Heart right ventricle (tissue), 16 donors: ENCODE results near the gene PTAFR. TPM values are rescaled to one million over a fixed set of nuclear protein-coding genes. Genes with fewer than 3 reads are reported as not detected.

Experiments used
- ATAC-seq, 8 donors: fragments of 200-7000 bp; cut with Tn5 transposase; one replicate each; pipeline ENCODE4 v1.9.1; 2020; ENCODE audit warnings: mild to moderate bottlenecking in 8 of 8, moderate library complexity in 8 of 8, moderate number of reproducible peaks in 1 of 8
- DNase-seq, 2 donors: peaks; one replicate each; pipeline ENCODE4 v3.0.0-alpha.2; 2020
- H3K27ac ChIP-seq, 10 donors: fragments of 200-600 bp; sonication (generic) in 2 of 10; one replicate each; pipeline versions ENCODE4 v1.5.0 to v1.8.0; 2020 to 2022; ENCODE audit warnings: mild to moderate bottlenecking in 3 of 10
- H3K27me3 ChIP-seq, 7 donors: fragments of 200-600 bp; one replicate each; pipeline ENCODE4 v1.8.0; 2021 to 2022; ENCODE audit warnings: mild to moderate bottlenecking in 2 of 7
- H3K36me3 ChIP-seq, 9 donors: fragments of 200-600 bp; sonication (generic) in 1 of 9; one replicate each; pipeline versions ENCODE4 v1.5.0 to v1.8.0; 2020 to 2022; ENCODE audit warnings: mild to moderate bottlenecking in 2 of 9
- H3K4me1 ChIP-seq, 9 donors: fragments of 200-600 bp; sonication (generic) in 1 of 9; one replicate each; pipeline versions ENCODE4 v1.5.0 to v1.8.0; 2020 to 2022; ENCODE audit warnings: mild to moderate bottlenecking in 4 of 9
- H3K4me3 ChIP-seq, 10 donors: fragments of 200-600 bp; sonication (generic) in 2 of 10; one replicate each; pipeline versions ENCODE4 v1.5.0 to v1.8.0; 2020 to 2022; ENCODE audit warnings: mild to moderate bottlenecking in 7 of 10, moderate library complexity in 2 of 10
- H3K9me3 ChIP-seq, 11 donors: fragments of 200-600 bp in 10 of 11; sonication (generic) in 2 of 11; one replicate each; pipeline versions ENCODE4 v1.5.0 to v1.8.0; 2013 to 2022; ENCODE audit warnings: mild to moderate bottlenecking in 2 of 11, control low read depth in 1 of 11, moderate library complexity in 1 of 11
- WGBS, 2 donors: extraction: QIAGEN DNeasy Blood & Tissue Kit; methylation state at CpG; one replicate each; pipeline ENCODE4 v1.1.7; 2013; ENCODE audit warnings: inconsistent platforms in 1 of 2; 5-methylcytosine and 5-hydroxymethylcytosine counted together
- intact Hi-C, 10 donors: fragments of 100-400 bp; cut with DNase I; formaldehyde crosslinking; loops; one replicate each; pipeline versions ENCODE4 v1.11.1 to v1.14.2; 2022
- polyA plus RNA-seq, 2 donors: library from polyadenylated mRNA; stranded (reverse); fragments of 200-250 nt; gene quantifications; one replicate each; pipeline ENCODE4 v1.2.3, GENCODE V29; 2013
- total RNA-seq, 10 donors: library from RNA; stranded (reverse); fragmentation: NEBNext Ultra II Directional in 3 of 10; extraction: Animal tissue kit (Norgen Biotek cat#: 25700) in 3 of 10; gene quantifications; one replicate each; pipeline versions ENCODE4 v1.2.1 to v1.2.4, GENCODE V29; 2021 to 2023
- TF ChIP-seq, protein P1 (sequence below), 9 donors: fragments of 200-600 bp; sonication (generic) in 2 of 9; IDR thresholded peaks; one replicate each; pipeline versions ENCODE4 v1.5.0 to v1.8.0; 2021 to 2022; ENCODE audit warnings: antibody characterized with exemption in 9 of 9, mild to moderate bottlenecking in 5 of 9, moderate library complexity in 1 of 9
- donor health status: Arrhythmogenic right ventricular cardiomyopathy.
- donor health status: ischemic (EF 13 %, LVEDD 7.1; RV severe dilation, severe dysfunction).
- donor health status: healthy with polysubstance abuse.
- donor health status: DM: no; HTN: yes; CAD: no.
- donor health status: DM: no; HTN: no; CAD: no.
- donor health status: ischemic (EF 25% LVEDD 6.9; RV normal size, moderate dysfunction).
- donor health status: ischemic (EF 25% LVEDD 5.7; RV mildly dilated, moderate dysfunction).
- donor health status: healthy.
- donor health status: DM: yes; HTN: yes; CAD: no.
- donor health status: Ischemic cardiomyopathy.
- donor health status: ischemic (EF 35%, LVEDD 5.7; RV mildly dilated, moderate dysfunction).
- donor health status: nonischemic (EF 11% LVEDD 7.7; RV severe dilation, severe dysfunction).
- donor health status: DM: yes; HTN: yes; CAD: no.
- donor health status: PGD.
- donor health status: ischemic (EF 29% LVEDD 5.4; RV normal size, mild dysfunction).
- donor health status: nonischemic (EF 23%, LVEDD 6.1; RV moderate dilation, normal function).

The PTAFR gene
- total and polyA plus RNA-seq, 12 donors = 0.73 to 13.4 (median 1.4) TPM

DNA sequence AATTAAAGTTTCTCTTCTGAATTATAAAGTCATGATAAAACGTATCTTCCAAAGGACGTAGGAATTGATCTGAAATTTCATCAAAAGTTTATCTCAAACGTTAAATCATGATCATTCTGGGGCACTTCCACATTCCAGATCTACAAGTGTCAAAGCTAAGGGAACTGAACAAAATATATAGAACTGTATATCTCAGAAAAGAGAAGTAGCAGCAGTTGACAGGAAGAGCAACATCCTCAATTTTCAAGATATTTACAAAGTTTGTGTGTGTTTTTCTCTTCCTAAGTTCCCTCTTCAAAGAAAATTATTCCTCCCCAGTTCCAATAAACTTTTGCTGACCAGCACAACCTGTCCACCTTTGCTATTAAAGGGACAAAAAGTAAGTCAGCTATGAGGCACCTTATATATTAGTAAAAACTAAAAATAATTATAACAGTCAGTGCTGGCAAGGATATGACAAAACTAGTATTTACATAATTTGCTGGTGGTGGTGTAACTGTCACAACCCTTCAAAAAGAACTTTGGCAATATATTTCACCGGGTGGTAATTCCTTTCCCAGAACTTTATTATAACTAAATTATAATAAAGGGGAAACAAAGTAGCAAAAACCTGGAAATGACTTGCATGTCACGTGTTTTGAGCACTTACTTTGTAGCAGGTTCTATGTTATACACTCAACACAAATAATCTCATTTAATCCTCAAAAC lies 49.6 kb downstream of the PTAFR start:
- ATAC-seq = peak in 3 of 8 donors; percentile 23 to 50 (median 41)
- TF ChIP-seq, protein P1, sequence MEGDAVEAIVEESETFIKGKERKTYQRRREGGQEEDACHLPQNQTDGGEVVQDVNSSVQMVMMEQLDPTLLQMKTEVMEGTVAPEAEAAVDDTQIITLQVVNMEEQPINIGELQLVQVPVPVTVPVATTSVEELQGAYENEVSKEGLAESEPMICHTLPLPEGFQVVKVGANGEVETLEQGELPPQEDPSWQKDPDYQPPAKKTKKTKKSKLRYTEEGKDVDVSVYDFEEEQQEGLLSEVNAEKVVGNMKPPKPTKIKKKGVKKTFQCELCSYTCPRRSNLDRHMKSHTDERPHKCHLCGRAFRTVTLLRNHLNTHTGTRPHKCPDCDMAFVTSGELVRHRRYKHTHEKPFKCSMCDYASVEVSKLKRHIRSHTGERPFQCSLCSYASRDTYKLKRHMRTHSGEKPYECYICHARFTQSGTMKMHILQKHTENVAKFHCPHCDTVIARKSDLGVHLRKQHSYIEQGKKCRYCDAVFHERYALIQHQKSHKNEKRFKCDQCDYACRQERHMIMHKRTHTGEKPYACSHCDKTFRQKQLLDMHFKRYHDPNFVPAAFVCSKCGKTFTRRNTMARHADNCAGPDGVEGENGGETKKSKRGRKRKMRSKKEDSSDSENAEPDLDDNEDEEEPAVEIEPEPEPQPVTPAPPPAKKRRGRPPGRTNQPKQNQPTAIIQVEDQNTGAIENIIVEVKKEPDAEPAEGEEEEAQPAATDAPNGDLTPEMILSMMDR (IDR thresholded peaks at IDR 0.05) = no peak
- DNase-seq = no peak
- WGBS, 2 donors = 72 to 77% methylated on average over 5 of the region's 5 CpGs
- no peaks in the 10 kb centered on the region for H3K27me3 ChIP-seq
- intact Hi-C loops = no loop called here
- no peaks in the 10 kb centered on the region for H3K9me3 ChIP-seq
- H3K36me3 ChIP-seq = no peaks in the 10 kb centered on the region
- peaks cover 0 to 57% (median 0%) of the 10 kb centered on the region in 9 donors for H3K4me1 ChIP-seq
- H3K27ac ChIP-seq = peak overlapping the region in 5 of 10 donors; percentile 16 to 90 (median 47)
- H3K4me3 ChIP-seq = peak overlapping the region in 2 of 10 donors; percentile 11 to 40

DNA sequence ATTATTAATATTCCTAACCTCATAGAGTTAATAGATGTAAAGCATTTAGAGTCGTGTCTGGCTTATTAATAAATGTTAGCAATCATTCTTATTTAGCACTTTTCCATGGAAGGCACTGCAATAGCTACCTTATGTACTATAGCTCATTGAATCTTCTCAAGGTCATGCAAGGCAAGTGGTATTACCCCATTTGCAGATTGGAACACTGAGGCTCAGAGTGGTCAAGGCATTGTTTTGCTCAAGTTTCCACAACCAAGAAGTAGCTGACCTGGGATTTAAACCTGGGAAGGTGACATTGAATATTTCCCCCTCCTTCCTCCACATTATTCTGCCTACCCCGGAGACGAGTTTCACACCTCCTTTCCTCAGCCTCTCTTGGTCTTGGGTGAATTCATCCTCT lies 50.3 kb downstream of the PTAFR start:
- Histone ChIP-seq H3K36me3 (no peaks in the 10 kb centered on the region), H3K27me3 (no peaks in the 10 kb centered on the region), H3K27ac (peak overlapping the region in 4 of 10 donors; percentile 31 to 90 (median 54)), H3K4me1 (peaks cover 0 to 56% (median 0%) of the 10 kb centered on the region in 9 donors), H3K4me3 (peak overlapping the region in 3 of 10 donors; percentile 3 to 40 (median 11)), H3K9me3 (no peaks in the 10 kb centered on the region)
- no peak for DNase-seq
- no peak for ATAC-seq
- TF ChIP-seq, protein P1 (IDR thresholded peaks at IDR 0.05) = no peak
- WGBS, 2 donors = 67 to 78% methylated on average over 3 of the region's 3 CpGs
- intact Hi-C loops = no loop called here

DNA sequence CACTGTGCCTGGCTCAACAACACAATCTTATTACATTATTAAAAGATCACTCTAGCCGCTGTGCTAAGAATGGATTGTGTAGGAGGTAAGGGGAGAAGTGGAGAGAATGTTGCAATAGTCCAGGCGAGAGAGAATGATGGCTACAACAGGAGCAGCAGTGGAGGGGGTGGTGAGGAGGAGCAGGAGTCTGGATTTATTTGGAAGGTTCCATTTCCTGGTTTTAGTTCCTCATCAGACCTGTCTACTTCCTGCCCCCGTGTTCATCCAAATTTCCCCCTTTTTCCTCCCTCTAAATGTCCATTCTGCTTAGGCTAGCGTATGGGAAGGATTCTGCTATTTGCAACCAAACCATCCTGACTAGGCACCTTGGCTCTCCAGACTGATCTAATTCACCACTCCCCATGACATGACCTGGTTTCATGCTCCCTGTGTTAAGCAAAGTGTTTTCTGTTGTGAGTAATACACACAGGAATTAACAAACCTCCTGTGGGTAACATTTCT lies 53.0 kb downstream of the PTAFR start:
- 45 to 60% methylated on average over 4 of the region's 4 CpGs for WGBS, 2 donors
- TF ChIP-seq, protein P1 (IDR thresholded peaks at IDR 0.05) = no peak
- DNase-seq (no peak), ATAC-seq (no peak)
- no peaks in the 10 kb centered on the region for H3K9me3 ChIP-seq
- peak overlapping the region in 2 of 10 donors; percentile 17 to 78 for H3K27ac ChIP-seq
- no peaks in the 10 kb centered on the region for H3K36me3 ChIP-seq
- H3K4me3 ChIP-seq = no peak overlapping the region
- peaks cover 0 to 47% (median 0%) of the 10 kb centered on the region in 9 donors for H3K4me1 ChIP-seq
- intact Hi-C loops = no loop called here
- no peaks in the 10 kb centered on the region for H3K27me3 ChIP-seq

DNA sequence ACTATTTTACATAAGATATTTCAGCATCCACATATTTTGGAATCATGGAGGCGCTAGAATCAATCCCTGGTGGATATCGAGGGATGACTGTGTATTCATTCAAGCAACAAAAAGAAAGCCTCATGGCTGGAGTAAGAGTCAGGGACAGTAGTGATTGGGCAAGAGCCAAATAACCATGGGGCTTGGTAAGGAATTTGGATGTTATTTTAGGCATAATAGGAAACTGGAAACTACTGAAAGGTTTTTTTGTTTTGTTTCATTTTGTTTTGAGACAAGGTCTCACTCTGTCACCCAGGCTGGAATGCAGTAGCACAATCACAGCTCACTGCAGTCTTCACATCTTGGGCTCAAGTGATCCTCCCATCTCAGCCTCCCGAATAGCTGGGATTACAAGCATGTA lies 54.3 kb downstream of the PTAFR start:
- intact Hi-C loops = no loop called here
- H3K27ac ChIP-seq = peak overlapping the region in 1 of 10 donors; percentile 78
- TF ChIP-seq, protein P1 (IDR thresholded peaks at IDR 0.05) = no peak

More for the DNA sequence above, 54.3 kb downstream of the PTAFR start:
- ATAC-seq (no peak), DNase-seq (no peak)
- 76 to 87% methylated on average over 3 of the region's 3 CpGs for WGBS, 2 donors
- H3K36me3 ChIP-seq = no peaks in the 10 kb centered on the region
- H3K4me1 ChIP-seq = peaks cover 0 to 34% (median 0%) of the 10 kb centered on the region in 9 donors
- H3K27me3 ChIP-seq = no peaks in the 10 kb centered on the region
- no peaks in the 10 kb centered on the region for H3K9me3 ChIP-seq
- H3K4me3 ChIP-seq = no peak overlapping the region
